CD4-positive, alpha-beta T cell (primary cell): ENCODE data around the gene C3orf70. TPM values are rescaled to one million over a fixed set of nuclear protein-coding genes. Genes with fewer than 3 reads are reported as not detected.

ENCODE experiments used
- ATAC-seq: fragments of 200-7000 bp; cut with Tn5 transposase; one replicate; pipeline ENCODE4 v1.10.0; 2022; ENCODE audit warnings: mild to moderate bottlenecking; ENCODE audit not compliant: poor library complexity
- CTCF ChIA-PET: fragments of 350-600 bp; sonication (Branson Sonifier 250); formaldehyde crosslinking; loops from one replicate; lab custom pipeline; 2021; ENCODE audit warnings: antibody characterized with exemption, inconsistent platforms; lab: Charles Lee
- POLR2A ChIA-PET: fragments of 350-600 bp; sonication (Branson Sonifier 250); formaldehyde crosslinking; loops from one replicate; lab custom pipeline; 2021; ENCODE audit warnings: antibody characterized with exemption, inconsistent platforms; lab: Charles Lee
- DNase-seq, 14 experiments: peaks; one replicate each; pipeline ENCODE4 v3.0.0-alpha.2; 2013 to 2020; ENCODE audit warnings: mixed read lengths in 2 of 14
- H3K27ac ChIP-seq, 2 donors: one replicate each; pipeline versions ENCODE4 v1.5.1 to v1.7.0; 2013; ENCODE audit warnings: low read length in 2 of 2, low read depth in 1 of 2, mild to moderate bottlenecking in 1 of 2
- H3K27me3 ChIP-seq, 2 experiments: 1 replicate in 1 of 2; 2 replicates in 1 of 2; pipeline versions ENCODE4 v1.6.1 to v1.7.0; 2013; ENCODE audit warnings: low read length in 2 of 2, control low read depth in 1 of 2, mild to moderate bottlenecking in 1 of 2, moderate library complexity in 1 of 2; ENCODE audit not compliant: insufficient read depth in 2 of 2, control insufficient read depth in 1 of 2
- H3K36me3 ChIP-seq: one replicate; pipeline ENCODE4 v1.6.1; 2013; ENCODE audit warnings: low read length, control low read depth; ENCODE audit not compliant: insufficient read depth
- H3K4me1 ChIP-seq: one replicate; pipeline ENCODE4 v1.6.1; 2013; ENCODE audit warnings: low read length, control low read depth; ENCODE audit not compliant: insufficient read depth
- H3K4me3 ChIP-seq: one replicate; pipeline ENCODE4 v1.5.1; 2013; ENCODE audit warnings: mild to moderate bottlenecking, low read length, moderate library complexity
- H3K9me3 ChIP-seq, 2 experiments: 1 replicate in 1 of 2; 2 replicates in 1 of 2; pipeline versions ENCODE4 v1.6.1 to v1.7.0; 2013; ENCODE audit warnings: low read length in 2 of 2, mild to moderate bottlenecking in 2 of 2, control low read depth in 1 of 2, moderate library complexity in 1 of 2; ENCODE audit not compliant: control insufficient read depth in 1 of 2, insufficient read depth in 1 of 2
- H3K27ac Mint-ChIP-seq: one replicate; pipeline ENCODE4 v1.8.0; 2020; ENCODE audit warnings: mixed read lengths
- H3K27me3 Mint-ChIP-seq: one replicate; pipeline ENCODE4 v1.8.0; 2021; ENCODE audit warnings: mixed read lengths
- H3K36me3 Mint-ChIP-seq: one replicate; pipeline ENCODE4 v1.8.0; 2021; ENCODE audit warnings: low read depth, mixed read lengths
- H3K4me1 Mint-ChIP-seq: one replicate; pipeline ENCODE4 v1.8.0; 2021; ENCODE audit warnings: low read depth, mixed read lengths
- H3K4me3 Mint-ChIP-seq: one replicate; pipeline ENCODE4 v1.8.0; 2020; ENCODE audit warnings: mild to moderate bottlenecking, mixed read lengths
- H3K9me3 Mint-ChIP-seq: one replicate; pipeline ENCODE4 v1.8.0; 2020; ENCODE audit warnings: mixed read lengths
- intact Hi-C, 2 experiments: fragments of 100-400 bp; cut with DNase I in 1 of 2; cut with micrococcal nuclease in 1 of 2; formaldehyde crosslinking; loops; one replicate each; pipeline versions ENCODE4 v1.15.1 to v1.9.0; 2023 to 2025; cut with DNase I, micrococcal nuclease
- total RNA-seq, 174 experiments: library from RNA in 2 of 174; stranded (reverse) in 2 of 174; gene quantifications; one replicate each; pipeline ENCODE4 v1.2.3 and lab custom pipeline; 2021 to 2026
- TF ChIP-seq, protein P1 (sequence below): fragments of 200-600 bp; IDR thresholded peaks from one replicate; pipeline ENCODE4 v1.8.0; 2022; ENCODE audit warnings: antibody characterized with exemption, mild to moderate bottlenecking

C3orf70 gene
- total RNA-seq, 2 experiments from 2014 or later: not detected

DNA sequence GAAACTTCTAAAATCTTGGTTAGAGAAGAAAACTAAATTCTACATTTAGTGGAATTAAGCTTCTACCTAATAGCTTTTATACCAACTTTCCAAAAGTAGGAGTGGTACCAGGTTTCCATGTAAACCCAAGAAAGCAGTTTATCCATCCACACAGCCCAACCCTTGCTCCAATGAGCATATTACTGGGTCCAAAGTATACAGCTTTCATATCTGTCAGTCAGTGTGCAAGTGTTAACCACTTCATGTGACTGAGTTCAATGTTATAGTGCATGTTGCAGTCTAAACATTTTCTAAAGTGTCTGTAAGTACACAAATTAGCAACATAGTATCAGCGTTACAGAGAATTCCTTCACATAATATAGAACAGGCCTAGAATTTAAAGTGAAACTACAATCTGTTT, 73.2 kb downstream of the C3orf70 start:
- no peaks in the 10 kb centered on the region for H3K36me3 ChIP-seq

DNA sequence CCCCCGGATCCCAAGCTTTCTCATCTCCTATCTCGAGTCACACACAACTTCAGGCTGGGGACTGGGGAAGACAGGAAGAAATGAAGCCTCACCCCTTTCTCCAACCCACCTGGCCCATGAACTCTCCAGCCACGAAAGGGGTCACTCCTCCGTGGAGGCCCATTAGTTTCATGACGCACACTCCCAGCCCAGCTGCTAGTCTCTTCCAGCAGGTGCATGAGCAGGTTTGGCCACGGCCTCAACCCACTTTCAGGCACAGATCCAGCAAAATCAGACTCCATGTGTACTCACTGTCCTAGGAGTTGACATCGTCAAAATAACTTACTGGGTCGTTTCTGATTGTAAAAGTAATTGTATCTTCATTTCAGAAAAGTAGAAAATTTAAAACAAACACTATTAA, 76.6 kb downstream of the C3orf70 start:
- no peak for ATAC-seq
- intact Hi-C loops: no loop called here
- no peaks in the 10 kb centered on the region for H3K4me1 Mint-ChIP-seq

More for the DNA sequence above, 73.2 kb downstream of the C3orf70 start:
- Histone ChIP-seq H3K27ac (no peak overlapping the region), H3K9me3 (no peaks in the 10 kb centered on the region), H3K27me3 (no peaks in the 10 kb centered on the region), H3K4me1 (no peaks in the 10 kb centered on the region), H3K4me3 (no peak overlapping the region)
- Mint-ChIP-seq H3K36me3 (no peaks in the 10 kb centered on the region), H3K4me1 (no peaks in the 10 kb centered on the region), H3K27me3 (peaks cover 13% of the 10 kb centered on the region), H3K4me3 (no peak overlapping the region), H3K9me3 (no peaks in the 10 kb centered on the region), H3K27ac (no peak overlapping the region)
- CTCF ChIA-PET: no interaction called here
- intact Hi-C loops: no loop called here
- POLR2A ChIA-PET: interaction anchor here (0.6 kb wide), 1 partner anchor 119 kb away, joined by 4 read pairs; no protein-coding TSS in a partner anchor
- ATAC-seq: no peak
- TF ChIP-seq, protein P1, sequence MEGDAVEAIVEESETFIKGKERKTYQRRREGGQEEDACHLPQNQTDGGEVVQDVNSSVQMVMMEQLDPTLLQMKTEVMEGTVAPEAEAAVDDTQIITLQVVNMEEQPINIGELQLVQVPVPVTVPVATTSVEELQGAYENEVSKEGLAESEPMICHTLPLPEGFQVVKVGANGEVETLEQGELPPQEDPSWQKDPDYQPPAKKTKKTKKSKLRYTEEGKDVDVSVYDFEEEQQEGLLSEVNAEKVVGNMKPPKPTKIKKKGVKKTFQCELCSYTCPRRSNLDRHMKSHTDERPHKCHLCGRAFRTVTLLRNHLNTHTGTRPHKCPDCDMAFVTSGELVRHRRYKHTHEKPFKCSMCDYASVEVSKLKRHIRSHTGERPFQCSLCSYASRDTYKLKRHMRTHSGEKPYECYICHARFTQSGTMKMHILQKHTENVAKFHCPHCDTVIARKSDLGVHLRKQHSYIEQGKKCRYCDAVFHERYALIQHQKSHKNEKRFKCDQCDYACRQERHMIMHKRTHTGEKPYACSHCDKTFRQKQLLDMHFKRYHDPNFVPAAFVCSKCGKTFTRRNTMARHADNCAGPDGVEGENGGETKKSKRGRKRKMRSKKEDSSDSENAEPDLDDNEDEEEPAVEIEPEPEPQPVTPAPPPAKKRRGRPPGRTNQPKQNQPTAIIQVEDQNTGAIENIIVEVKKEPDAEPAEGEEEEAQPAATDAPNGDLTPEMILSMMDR: no peak
- DNase-seq: no peak

DNA sequence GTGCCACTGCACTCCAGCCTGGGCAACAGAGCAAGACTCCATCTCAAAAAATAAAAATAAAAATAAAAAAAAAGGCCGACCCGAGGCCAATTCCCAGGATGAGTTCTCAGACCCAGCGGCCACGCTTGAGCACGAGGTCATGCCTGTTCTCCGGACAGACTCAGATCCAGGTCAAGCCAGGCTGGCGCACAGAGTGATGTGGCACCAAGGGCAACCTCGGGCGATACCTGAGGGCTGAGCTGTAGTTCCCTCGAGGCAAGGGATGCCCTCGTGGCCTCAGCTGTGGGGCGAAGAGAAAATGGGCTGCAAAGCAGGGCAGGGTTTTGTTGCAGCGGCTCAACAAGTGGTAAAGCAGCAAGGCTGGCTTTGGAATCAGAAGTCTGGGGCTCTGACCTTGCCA, 77.3 kb downstream of the C3orf70 start:
- Histone ChIP-seq H3K36me3 (no peaks in the 10 kb centered on the region), H3K27me3 (no peaks in the 10 kb centered on the region), H3K27ac (no peak overlapping the region), H3K4me3 (no peak overlapping the region), H3K4me1 (no peaks in the 10 kb centered on the region), H3K9me3 (peaks cover 0 to 6% of the 10 kb centered on the region in 2 experiments)
- no peaks in the 10 kb centered on the region for H3K4me1 Mint-ChIP-seq
- CTCF ChIA-PET: no interaction called here
- intact Hi-C loops: no loop called here
- POLR2A ChIA-PET: no interaction called here
- no peak for ATAC-seq
- H3K4me3 Mint-ChIP-seq: no peak overlapping the region
- peaks cover 13% of the 10 kb centered on the region for H3K27me3 Mint-ChIP-seq
- H3K27ac Mint-ChIP-seq: no peak overlapping the region
- no peaks in the 10 kb centered on the region for H3K9me3 Mint-ChIP-seq
- no peak for DNase-seq
- H3K36me3 Mint-ChIP-seq: no peaks in the 10 kb centered on the region
- TF ChIP-seq, protein P1: no peak

More for the DNA sequence above, 76.6 kb downstream of the C3orf70 start:
- POLR2A ChIA-PET: no interaction called here
- TF ChIP-seq, protein P1: no peak
- H3K9me3 Mint-ChIP-seq: no peaks in the 10 kb centered on the region
- no peak overlapping the region for H3K4me3 Mint-ChIP-seq
- H3K4me3 ChIP-seq: no peak overlapping the region
- no peaks in the 10 kb centered on the region for H3K4me1 ChIP-seq
- DNase-seq: no peak
- no peak overlapping the region for H3K27ac ChIP-seq
- CTCF ChIA-PET: no interaction called here
- H3K27ac Mint-ChIP-seq: no peak overlapping the region
- no peaks in the 10 kb centered on the region for H3K36me3 ChIP-seq
- H3K27me3 Mint-ChIP-seq: peaks cover 13% of the 10 kb centered on the region
- H3K36me3 Mint-ChIP-seq: no peaks in the 10 kb centered on the region
- H3K27me3 ChIP-seq: no peaks in the 10 kb centered on the region
- no peaks in the 10 kb centered on the region for H3K9me3 ChIP-seq
